Measurements from ENCODE around the gene SYMPK.

SYMPK gene

GRCh38 chr19:45824531-45825262 is 38.2 kb downstream of the SYMPK start:
- DNase-seq = no peak

- DNase-seq = no peak
These were observed 38.9 kb downstream of the SYMPK start for GRCh38 chr19:45824041-45824471.

DNA sequence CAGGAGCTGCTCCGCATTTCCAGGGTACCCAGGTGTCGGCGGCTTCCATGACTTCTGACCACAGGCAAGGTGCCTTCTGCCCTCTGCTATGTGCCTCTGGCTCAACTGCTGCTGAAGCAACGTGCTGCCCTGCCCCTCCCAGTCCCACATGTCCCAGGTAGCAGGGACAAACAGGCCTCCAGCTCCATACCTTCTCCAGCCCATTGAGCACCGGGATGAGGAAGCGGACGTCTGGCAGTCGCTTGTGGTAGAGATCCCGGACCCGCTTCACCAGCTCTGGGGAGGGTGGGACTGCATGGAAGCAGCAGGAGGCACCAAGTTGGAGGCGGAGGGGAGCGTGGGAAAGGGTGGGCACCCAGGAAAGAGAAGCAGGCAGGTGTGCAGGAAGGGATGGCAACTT is 39.8 kb downstream of the SYMPK start:
- no peak for DNase-seq

GRCh38 chr19:45822716-45823115 is 40.2 kb downstream of the SYMPK start:
- DNase-seq = no peak

DNA sequence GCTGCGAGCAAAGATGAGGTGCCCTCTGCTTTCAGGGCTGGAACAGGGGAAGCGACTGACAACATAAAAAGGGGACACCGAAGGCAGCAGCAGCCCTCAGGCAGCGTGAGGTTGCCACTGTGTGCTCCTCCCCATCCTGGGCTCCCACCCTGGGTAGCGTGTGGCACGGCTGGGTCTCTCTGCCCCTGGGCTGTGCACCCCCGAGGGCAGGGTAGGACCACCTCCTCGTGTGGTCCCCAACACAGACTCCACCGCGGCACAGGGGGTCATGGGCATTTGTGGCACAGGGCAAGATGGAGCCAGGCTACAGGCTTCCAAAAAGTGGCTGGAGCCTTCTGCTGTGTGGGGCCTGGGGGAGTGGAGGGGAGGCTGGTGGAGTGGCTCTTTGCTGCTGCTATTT is 41.4 kb downstream of the SYMPK start:
- no peak for DNase-seq

DNA sequence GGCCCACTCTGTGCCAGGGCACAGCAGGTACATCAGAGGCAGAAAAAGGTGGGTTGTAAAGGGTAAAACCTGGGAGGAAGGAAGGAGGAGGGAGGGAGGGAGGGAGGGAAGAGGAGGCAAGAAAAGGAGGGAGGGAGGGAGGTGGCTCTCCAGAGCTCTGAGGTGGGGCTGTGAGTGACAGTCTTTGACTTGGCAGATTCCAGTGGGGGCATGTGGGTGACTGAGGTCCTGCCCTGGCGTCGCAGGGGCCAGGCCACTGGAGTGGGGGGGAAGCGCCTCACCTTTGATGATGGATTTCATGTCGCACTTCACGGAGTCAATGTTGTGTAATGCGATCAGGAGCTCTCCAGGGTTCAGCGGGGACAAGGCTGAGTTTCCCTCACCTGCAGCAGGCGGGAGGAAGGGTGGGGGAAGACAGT is 41.8 kb downstream of the SYMPK start:
- DNase-seq = no peak

- DNase-seq = no peak
These were observed 42.4 kb downstream of the SYMPK start for GRCh38 chr19:45820413-45821102.

DNA sequence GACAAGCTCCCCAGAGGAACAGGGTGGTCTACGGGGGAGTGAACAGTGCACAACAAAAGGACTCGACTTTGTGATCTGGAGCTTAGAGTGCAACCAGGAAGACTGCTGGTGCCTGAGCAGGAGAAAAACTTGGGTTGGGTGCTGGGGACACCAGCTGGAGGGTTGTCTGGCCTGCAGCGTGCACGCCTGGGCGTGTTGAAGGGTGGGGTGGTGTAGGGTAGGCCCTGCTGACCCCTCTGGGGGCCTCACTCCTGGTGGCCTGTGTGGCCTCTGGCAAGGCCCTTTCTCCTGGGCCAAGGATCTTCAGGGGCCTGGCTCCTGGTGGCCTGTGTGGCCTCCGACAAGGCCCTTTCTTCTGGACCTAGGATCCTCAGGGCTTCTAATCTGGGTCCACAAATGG is 43.2 kb downstream of the SYMPK start:
- no peak for DNase-seq

DNA sequence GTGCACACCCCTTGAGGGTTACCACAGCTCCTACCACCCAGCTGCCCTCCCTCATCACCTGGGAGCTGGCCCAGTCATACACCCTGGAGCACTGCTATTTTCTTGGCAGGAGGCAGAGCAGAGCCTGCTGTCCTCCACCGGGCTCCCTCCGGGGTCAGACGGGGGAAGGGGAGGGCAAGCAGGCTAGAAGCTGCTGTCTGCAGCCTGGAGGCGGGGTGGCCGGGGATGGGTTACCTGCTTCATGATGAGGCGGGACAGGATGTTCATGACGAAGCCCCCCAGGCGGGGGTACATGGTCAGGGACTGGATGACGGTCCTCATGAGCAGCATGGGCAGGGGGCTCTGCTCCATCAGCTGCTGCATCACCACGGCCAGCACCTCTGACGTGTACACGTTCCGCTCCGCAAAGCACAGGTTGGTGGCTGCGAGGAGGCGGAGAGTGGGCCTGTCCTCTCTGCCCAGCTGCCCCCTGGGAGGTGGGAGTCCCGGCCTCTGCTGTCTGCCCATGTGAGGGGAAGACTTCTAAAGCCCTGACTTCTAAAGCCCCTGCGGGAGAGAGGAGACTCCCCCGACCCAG is 45.1 kb downstream of the SYMPK start:
- DNase-seq = no peak

- DNase-seq = peak; percentile 95 to 96
These were observed 45.8 kb downstream of the SYMPK start for GRCh38 chr19:45817010-45817724.

- DNase-seq = no peak
These were observed 46.5 kb downstream of the SYMPK start for GRCh38 chr19:45816236-45817009.

GRCh38 chr19:45815481-45816216 is 47.3 kb downstream of the SYMPK start:
- no peak for DNase-seq

GRCh38 chr19:45814851-45815480 is 48.0 kb downstream of the SYMPK start, which contains the start of gene RSPH6A:
RSPH6A (minus strand) TSS chr19:45815308; CDS start chr19:45815176, 132 bp downstream.
- no peak for DNase-seq

- DNase-seq = no peak
These were observed 48.7 kb downstream of the SYMPK start for GRCh38 chr19:45814166-45814780.

DNA sequence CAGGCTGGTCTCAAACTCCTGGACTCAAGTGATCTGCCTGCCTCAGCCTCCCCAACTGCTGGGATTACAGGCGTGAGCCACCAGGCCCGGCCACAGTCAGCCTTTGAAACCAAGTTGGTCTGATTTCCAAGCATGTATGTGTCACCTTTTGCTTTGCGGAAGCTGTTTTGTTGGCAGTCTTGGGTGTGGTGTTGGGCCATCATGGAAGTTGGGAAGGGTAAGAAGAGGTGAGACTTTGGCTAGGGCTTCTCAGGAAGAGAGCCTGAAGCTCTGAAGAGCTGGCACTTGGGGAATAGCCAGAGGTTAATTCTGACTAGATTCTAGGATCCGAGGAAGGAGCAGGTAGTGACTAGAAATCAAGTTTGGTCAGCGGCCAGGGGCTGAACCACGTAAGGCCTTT is 50.6 kb downstream of the SYMPK start:
- DNase-seq = no peak

- no peak for DNase-seq
These were observed 53.2 kb downstream of the SYMPK start for GRCh38 chr19:45809643-45810159.

DNA sequence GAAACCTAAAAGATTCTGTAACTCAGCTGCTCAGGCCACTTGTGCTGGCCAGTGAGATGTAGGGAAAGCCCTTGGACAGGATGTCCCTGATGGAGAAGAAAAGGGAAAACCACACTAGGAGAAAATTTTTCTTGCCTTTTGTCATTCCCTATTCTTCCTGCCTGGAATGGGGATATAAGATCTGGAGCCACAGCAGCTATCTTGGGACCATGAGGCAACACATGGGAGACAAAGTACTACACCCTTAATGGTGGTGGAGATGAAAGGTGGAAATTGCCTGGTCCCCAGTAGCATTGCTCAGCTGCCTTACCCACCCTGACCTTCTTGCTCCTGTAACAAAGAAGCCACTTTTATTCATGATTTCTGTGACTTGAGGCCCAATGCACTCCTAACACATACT is 57.2 kb downstream of the SYMPK start:
- DNase-seq = no peak

DNA sequence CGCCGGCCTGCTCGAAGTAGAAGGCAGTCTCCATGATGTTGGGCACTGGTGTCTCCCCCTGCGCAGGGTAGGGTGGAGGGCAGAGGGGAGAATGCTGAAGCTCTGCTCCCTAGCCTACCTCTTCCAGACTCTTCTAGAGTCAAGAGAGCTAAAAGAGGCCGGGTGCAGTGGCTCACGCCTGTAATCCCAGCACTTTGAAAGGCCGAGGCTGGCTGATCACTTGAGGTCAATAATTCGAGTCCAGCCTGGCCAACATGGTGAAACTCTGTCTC is 58.1 kb downstream of the SYMPK start:
- no peak for DNase-seq

DNA sequence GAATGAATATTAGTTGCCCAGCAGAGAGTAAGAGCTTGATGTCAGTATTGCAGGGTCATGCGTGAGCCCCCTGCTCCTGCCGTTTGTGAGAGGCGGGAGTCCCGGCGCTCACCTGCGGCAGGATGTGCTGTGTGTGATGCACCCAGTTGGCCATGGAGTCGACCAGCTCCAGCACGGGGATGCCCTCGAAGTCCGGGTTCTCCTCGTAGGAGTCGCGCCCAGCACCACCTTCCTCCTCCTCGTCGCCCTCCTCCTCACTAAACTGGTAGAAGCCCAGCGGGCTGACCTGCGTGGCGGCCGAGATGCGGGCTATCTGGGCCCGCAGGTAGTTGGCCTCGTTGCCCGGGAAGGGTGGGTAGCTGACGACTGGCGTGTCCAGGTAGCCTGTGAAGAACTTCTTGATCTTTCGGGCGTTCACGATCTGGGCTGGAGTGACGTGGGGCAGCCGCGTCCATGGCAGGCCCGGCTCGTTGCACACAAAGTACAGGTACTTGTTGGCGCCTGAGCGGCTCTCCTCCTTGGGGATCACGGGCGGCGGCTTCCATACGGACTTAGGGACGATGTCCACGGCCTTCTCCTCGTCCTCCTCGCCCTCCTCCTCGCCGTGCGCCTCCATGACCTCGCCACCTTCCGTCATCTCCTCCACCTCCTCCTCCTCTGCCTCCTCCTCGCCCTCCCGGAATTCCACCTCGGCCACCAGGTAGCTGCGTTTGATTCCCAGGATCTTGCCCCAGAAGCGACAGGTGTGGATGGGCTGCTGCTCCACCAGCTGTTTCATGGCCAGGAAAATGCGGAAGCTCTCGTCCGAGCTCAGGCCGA is 58.6 kb downstream of the SYMPK start:
- no peak for DNase-seq

Data from inflammatory macrophage (primary cell).